ENCODE results near the gene PPME1.

GRCh38 chr11:74185285-74185684 lies 14.2 kb downstream of the PPME1 start:
- no peak for TF ChIP-seq CTCF (IDR thresholded peaks at IDR 0.05; ENCODE audit: insufficient read depth, low read depth, low read length)
- no peak for TF ChIP-seq EZH2 (IDR thresholded peaks at IDR 0.05; ENCODE audit: insufficient read depth, low read length)

Data from astrocyte (in vitro differentiated cells and primary cell).